HG03103 (cell line): Measurements from ENCODE around the gene CSNK1A1.

Experiments
- ATAC-seq: cut with Tn5 transposase; IDR thresholded peaks from one replicate; pipeline ENCODE4 v1.9.1; 2021; ENCODE audit warnings: low read depth; ENCODE audit not compliant: unreplicated experiment

Gene CSNK1A1

GRCh38 chr5:149443210-149443609 lies 108.0 kb downstream of the CSNK1A1 start:
- ATAC-seq = no peak

- ATAC-seq = peak; percentile 69
These were observed 108.6 kb downstream of the CSNK1A1 start for GRCh38 chr5:149442563-149443182.
